HL-60 (cell line): Measurements from ENCODE around the gene CTNNA3.

Experiments used
- CTCF ChIP-seq: IDR thresholded peaks from one replicate; pipeline ENCODE4 v1.5.1; 2011; ENCODE audit warnings: low read length, control low read depth, inconsistent platforms; ENCODE audit not compliant: insufficient read depth
- POLR2AphosphoS5 ChIP-seq: IDR thresholded peaks from 2 replicates; pipeline ENCODE4 v1.6.1; 2012; ENCODE audit warnings: low read depth
- REST ChIP-seq: IDR thresholded peaks from 2 replicates; pipeline ENCODE4 v1.6.1; 2012; ENCODE audit warnings: low read depth; ENCODE audit not compliant: insufficient replicate concordance

- TF ChIP-seq CTCF (no peak), POLR2AphosphoS5 (no peak), REST (no peak)
Measured at GRCh38 chr10:67076144-67076543, 619.9 kb downstream of the CTNNA3 start.
